Right atrium auricular region (tissue), 2 donors: ENCODE measurements around the gene TREML1. TPM values are rescaled to one million over a fixed set of nuclear protein-coding genes. Genes with fewer than 3 reads are reported as not detected.

Source experiments
- DNase-seq: peaks from one replicate; pipeline ENCODE4 v3.0.0-alpha.2; 2019; ENCODE audit warnings: low spot score
- H3K27ac ChIP-seq, 2 donors: fragments of 200-600 bp; sonication (generic); 1 replicate in 1 of 2; 2 replicates in 1 of 2; pipeline ENCODE4 v1.5.1; 2016 to 2019
- H3K27me3 ChIP-seq, 2 donors: fragments of 200-600 bp; sonication (generic); one replicate each; pipeline versions ENCODE4 v1.5.1 to v1.6.0; 2017 to 2019
- H3K36me3 ChIP-seq: fragments of 200-600 bp; sonication (generic); one replicate; pipeline ENCODE4 v1.5.1; 2016
- H3K4me1 ChIP-seq, 2 donors: fragments of 200-600 bp; sonication (generic); one replicate each; pipeline versions ENCODE4 v1.5.1 to v1.6.0; 2017 to 2019
- H3K4me3 ChIP-seq, 2 donors: fragments of 200-600 bp; sonication (generic); 1 replicate in 1 of 2; 2 replicates in 1 of 2; pipeline ENCODE4 v1.5.1; 2017 to 2019; ENCODE audit warnings: mild to moderate bottlenecking in 1 of 2, moderate library complexity in 1 of 2
- H3K9me3 ChIP-seq, 2 donors: fragments of 200-600 bp; sonication (generic); one replicate each; pipeline ENCODE4 v1.5.1; 2019
- CTCF ChIP-seq, 2 donors: fragments of 200-600 bp; sonication (generic); IDR thresholded peaks; one replicate each; pipeline ENCODE4 v1.5.1; 2019; ENCODE audit warnings: antibody characterized with exemption in 2 of 2
- total RNA-seq, 2 donors: library from RNA; depleted of rRNA; stranded (reverse); fragments of >200 nt; gene quantifications; one replicate each; pipeline ENCODE4 v1.1.0, GENCODE V29; 2016

The TREML1 gene
- total RNA-seq, 2 donors from 2014 or later = not detected

DNA sequence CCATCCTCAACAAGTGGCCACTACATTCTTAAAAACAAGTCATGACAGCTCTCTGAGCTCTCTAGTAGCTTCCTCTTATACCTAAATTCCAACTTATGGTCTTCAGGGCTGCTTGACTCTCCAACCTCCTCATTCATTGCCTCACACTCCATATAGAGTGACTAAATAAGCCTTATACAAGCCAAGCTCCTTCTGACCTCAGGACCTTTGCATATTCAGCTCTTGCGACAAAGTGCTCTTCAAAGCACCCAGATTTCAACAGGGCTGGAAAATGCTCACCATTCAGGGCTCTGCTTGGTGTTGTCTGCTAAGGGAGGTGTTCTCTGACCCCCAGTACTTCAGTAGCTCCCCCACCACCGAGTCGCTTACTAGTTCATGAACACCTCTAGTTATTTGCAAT, 43.1 kb upstream of the TREML1 start:
- no peak for TF ChIP-seq CTCF (IDR thresholded peaks at IDR 0.05)
- no peaks in the 10 kb centered on the region for H3K27me3 ChIP-seq
- H3K4me3 ChIP-seq = no peak overlapping the region
- H3K27ac ChIP-seq = no peak overlapping the region
- no peaks in the 10 kb centered on the region for H3K36me3 ChIP-seq
- peak; percentile 32 for DNase-seq
- no peaks in the 10 kb centered on the region for H3K4me1 ChIP-seq
- H3K9me3 ChIP-seq = no peaks in the 10 kb centered on the region

- peaks cover 0 to 9% of the 10 kb centered on the region in 2 donors for H3K9me3 ChIP-seq
- TF ChIP-seq CTCF (IDR thresholded peaks at IDR 0.05) = no peak
- DNase-seq = no peak
- no peak overlapping the region for H3K27ac ChIP-seq
- no peaks in the 10 kb centered on the region for H3K36me3 ChIP-seq
- H3K27me3 ChIP-seq = no peaks in the 10 kb centered on the region
- no peaks in the 10 kb centered on the region for H3K4me1 ChIP-seq
- no peak overlapping the region for H3K4me3 ChIP-seq
These were observed 40.2 kb upstream of the TREML1 start for GRCh38 chr6:41194386-41194785.

- no peak for TF ChIP-seq CTCF (IDR thresholded peaks at IDR 0.05)
- peak; percentile 2 for DNase-seq
- no peaks in the 10 kb centered on the region for H3K27me3 ChIP-seq
These were observed 39.7 kb upstream of the TREML1 start for GRCh38 chr6:41193884-41194283.

DNA sequence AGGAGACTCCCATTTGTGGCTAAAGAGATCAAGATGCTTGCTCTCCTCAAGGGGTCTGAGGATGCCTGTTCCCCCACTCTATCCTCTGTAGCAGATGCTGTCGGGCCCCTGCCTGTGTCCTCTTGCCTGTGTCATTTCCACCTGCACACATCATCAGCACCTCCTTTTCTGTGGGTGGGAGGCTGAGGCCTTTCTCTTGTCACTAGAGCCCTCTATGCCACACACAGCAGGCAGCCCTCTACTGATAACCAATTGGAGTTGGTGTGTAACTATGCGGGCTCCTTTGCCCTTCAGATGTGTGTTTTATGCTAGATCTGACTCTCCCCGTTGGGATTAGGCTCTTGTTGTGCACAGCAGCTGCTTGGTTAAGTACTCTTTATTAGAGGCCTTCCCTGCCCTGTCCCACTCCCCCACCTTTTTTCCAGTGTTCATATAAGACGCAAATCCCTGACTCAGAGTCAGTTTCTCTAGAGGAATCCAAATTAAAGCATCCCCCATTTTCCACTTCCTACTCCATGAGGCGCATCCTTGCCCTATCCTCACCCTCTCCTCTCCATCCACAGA, 39.1 kb upstream of the TREML1 start:
- Histone ChIP-seq H3K4me3 (no peak overlapping the region), H3K4me1 (no peaks in the 10 kb centered on the region), H3K27ac (no peak overlapping the region), H3K27me3 (no peaks in the 10 kb centered on the region), H3K36me3 (no peaks in the 10 kb centered on the region), H3K9me3 (peaks cover 0 to 9% of the 10 kb centered on the region in 2 donors)
- no peak for TF ChIP-seq CTCF (IDR thresholded peaks at IDR 0.05)
- DNase-seq = peak; percentile 32

More at GRCh38 chr6:41193884-41194283, 39.7 kb upstream of the TREML1 start:
- no peak overlapping the region for H3K27ac ChIP-seq
- no peaks in the 10 kb centered on the region for H3K36me3 ChIP-seq
- no peak overlapping the region for H3K4me3 ChIP-seq
- H3K4me1 ChIP-seq = no peaks in the 10 kb centered on the region
- H3K9me3 ChIP-seq = peaks cover 0 to 9% of the 10 kb centered on the region in 2 donors

DNA sequence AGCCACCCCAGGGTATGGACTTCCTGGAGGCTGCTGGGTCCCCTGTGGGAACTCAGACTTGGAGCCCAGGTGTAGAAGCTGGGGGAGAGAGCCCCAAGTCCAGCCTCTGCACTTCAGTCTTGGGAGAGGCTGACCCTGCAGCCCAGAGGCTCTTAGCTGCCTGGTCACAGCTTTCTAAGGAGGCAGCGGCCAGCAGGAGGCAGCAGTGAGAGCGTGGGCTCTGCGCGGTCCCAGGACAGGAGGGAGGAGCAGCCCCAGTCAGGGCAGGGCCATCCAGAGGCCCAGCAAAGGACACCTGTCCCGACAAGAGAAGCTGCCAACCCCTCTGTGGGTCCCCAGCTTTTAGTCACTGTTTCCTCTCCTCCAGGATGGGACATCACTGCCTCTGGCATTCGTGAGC, 37.4 kb upstream of the TREML1 start:
- Histone ChIP-seq H3K4me1 (no peaks in the 10 kb centered on the region), H3K9me3 (peaks cover 0 to 9% of the 10 kb centered on the region in 2 donors), H3K36me3 (no peaks in the 10 kb centered on the region), H3K27ac (no peak overlapping the region), H3K4me3 (no peak overlapping the region), H3K27me3 (no peaks in the 10 kb centered on the region)
- TF ChIP-seq CTCF (IDR thresholded peaks at IDR 0.05) = peak in 1 of 2 donors; percentile 39
- DNase-seq = peak; percentile 21

DNA sequence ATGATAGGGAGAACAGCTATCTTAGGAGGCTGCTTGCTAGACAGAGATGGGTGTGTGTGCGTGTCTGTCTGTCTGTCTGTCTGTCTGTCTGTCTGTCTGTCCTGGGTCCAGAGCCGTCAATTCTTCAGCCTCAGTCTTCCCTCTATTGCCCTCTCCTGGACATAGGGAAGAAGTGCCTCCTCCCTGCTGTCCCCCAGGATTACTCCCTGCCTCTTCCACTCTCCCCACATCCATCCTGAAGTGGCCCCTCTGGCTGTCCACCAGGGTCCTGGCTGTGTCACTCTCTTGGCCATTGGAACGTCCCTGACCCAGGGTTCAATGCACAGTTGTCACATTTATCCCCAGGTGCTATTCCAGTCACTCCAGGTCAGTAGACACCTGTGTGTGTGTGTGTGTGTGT, 36.6 kb upstream of the TREML1 start:
- H3K36me3 ChIP-seq = no peaks in the 10 kb centered on the region
- H3K4me1 ChIP-seq = no peaks in the 10 kb centered on the region
- H3K9me3 ChIP-seq = peaks cover 0 to 9% of the 10 kb centered on the region in 2 donors
- DNase-seq = no peak
- no peak overlapping the region for H3K27ac ChIP-seq
- H3K27me3 ChIP-seq = no peaks in the 10 kb centered on the region
- no peak overlapping the region for H3K4me3 ChIP-seq
- no peak for TF ChIP-seq CTCF (IDR thresholded peaks at IDR 0.05)
